Vagina (tissue), 2 donors: ENCODE data around the gene PNMT. TPM values are rescaled to one million over a fixed set of nuclear protein-coding genes. Genes with fewer than 3 reads are reported as not detected.

Experiments used
- DNase-seq, 2 donors: peaks; one replicate each; pipeline ENCODE4 v3.0.0-alpha.2; 2017; ENCODE audit errors: extremely low spot score in 2 of 2
- H3K27ac ChIP-seq: fragments of 200-600 bp; sonication (generic); one replicate; pipeline ENCODE4 v1.5.1; 2019
- H3K27me3 ChIP-seq: fragments of 200-600 bp; sonication (generic); one replicate; pipeline ENCODE4 v1.5.1; 2019
- H3K36me3 ChIP-seq, 2 donors: fragments of 200-600 bp; sonication (generic); one replicate each; pipeline ENCODE4 v1.5.1; 2017 to 2019
- H3K4me1 ChIP-seq: fragments of 200-600 bp; sonication (generic); one replicate; pipeline ENCODE4 v1.5.1; 2019
- H3K4me3 ChIP-seq, 2 donors: fragments of 200-600 bp; sonication (generic); 1 replicate in 1 of 2; 2 replicates in 1 of 2; pipeline ENCODE4 v1.5.1; 2016 to 2019
- H3K9me3 ChIP-seq: fragments of 200-600 bp; sonication (generic); one replicate; pipeline ENCODE4 v1.5.1; 2019
- CTCF ChIP-seq, 3 experiments: fragments of 450-650 bp in 2 of 3; fragments of 200-600 bp in 1 of 3; sonication (generic) in 1 of 3; IDR thresholded peaks; one replicate each; pipeline ENCODE4 v1.5.1; 2017 to 2019; ENCODE audit warnings: antibody characterized with exemption in 3 of 3, mild to moderate bottlenecking in 2 of 3, moderate library complexity in 2 of 3
- POLR2A ChIP-seq, 2 donors: fragments of 450-650 bp; IDR thresholded peaks; one replicate each; pipeline ENCODE4 v1.6.1; 2017; ENCODE audit warnings: antibody characterized with exemption in 2 of 2, mild to moderate bottlenecking in 2 of 2, moderate library complexity in 2 of 2
- POLR2AphosphoS5 ChIP-seq, 2 donors: sonication (generic); formaldehyde crosslinking; IDR thresholded peaks; one replicate each; pipeline ENCODE4 v1.9.0; 2017; ENCODE audit warnings: antibody characterized with exemption in 2 of 2, mild to moderate bottlenecking in 2 of 2, low read depth in 1 of 2; ENCODE audit not compliant: insufficient read depth in 1 of 2
- intact Hi-C: fragments of 100-400 bp; cut with DNase I; formaldehyde crosslinking; loops from one replicate; pipeline ENCODE4 v1.15.1; 2023
- total RNA-seq: library from RNA; depleted of rRNA; stranded (reverse); fragments of >200 nt; gene quantifications from one replicate; pipeline ENCODE4 v1.2.3, GENCODE V29; 2016

PNMT gene
- total RNA-seq, 1 donor from 2014 or later = 5.6 TPM

DNA sequence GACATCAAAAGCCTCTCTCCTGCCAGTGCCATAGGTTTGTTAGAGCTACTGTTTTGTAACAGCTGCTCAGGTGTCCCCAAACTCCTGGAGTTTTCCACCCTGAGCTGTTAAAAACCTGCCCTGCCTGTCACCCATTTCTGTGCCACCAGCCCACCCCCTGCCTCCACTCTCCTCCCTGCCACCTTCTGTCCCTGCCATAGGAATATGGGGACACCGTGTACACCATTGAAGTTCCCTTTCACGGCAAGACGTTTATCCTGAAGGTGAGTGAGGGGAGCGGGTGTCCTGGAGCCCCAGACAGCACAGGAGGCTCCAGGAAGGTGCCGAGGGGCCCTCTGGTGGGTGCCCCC is 8.3 kb upstream of the PNMT start:
- peaks cover 0 to 42% of the 10 kb centered on the region in 2 donors for H3K36me3 ChIP-seq
- H3K9me3 ChIP-seq = no peaks in the 10 kb centered on the region
- intact Hi-C loops = no loop called here
- H3K27me3 ChIP-seq = no peaks in the 10 kb centered on the region
- no peak for DNase-seq
- TF ChIP-seq POLR2A (IDR thresholded peaks at IDR 0.05) (no peak), CTCF (IDR thresholded peaks at IDR 0.05) (no peak), POLR2AphosphoS5 (IDR thresholded peaks at IDR 0.05; ENCODE audit: insufficient read depth in 1 of 2, low read depth in 1 of 2) (no peak)
- no peak overlapping the region for H3K4me3 ChIP-seq
- peak overlapping the region; percentile 40 for H3K27ac ChIP-seq
- H3K4me1 ChIP-seq = peaks cover 45% of the 10 kb centered on the region

DNA sequence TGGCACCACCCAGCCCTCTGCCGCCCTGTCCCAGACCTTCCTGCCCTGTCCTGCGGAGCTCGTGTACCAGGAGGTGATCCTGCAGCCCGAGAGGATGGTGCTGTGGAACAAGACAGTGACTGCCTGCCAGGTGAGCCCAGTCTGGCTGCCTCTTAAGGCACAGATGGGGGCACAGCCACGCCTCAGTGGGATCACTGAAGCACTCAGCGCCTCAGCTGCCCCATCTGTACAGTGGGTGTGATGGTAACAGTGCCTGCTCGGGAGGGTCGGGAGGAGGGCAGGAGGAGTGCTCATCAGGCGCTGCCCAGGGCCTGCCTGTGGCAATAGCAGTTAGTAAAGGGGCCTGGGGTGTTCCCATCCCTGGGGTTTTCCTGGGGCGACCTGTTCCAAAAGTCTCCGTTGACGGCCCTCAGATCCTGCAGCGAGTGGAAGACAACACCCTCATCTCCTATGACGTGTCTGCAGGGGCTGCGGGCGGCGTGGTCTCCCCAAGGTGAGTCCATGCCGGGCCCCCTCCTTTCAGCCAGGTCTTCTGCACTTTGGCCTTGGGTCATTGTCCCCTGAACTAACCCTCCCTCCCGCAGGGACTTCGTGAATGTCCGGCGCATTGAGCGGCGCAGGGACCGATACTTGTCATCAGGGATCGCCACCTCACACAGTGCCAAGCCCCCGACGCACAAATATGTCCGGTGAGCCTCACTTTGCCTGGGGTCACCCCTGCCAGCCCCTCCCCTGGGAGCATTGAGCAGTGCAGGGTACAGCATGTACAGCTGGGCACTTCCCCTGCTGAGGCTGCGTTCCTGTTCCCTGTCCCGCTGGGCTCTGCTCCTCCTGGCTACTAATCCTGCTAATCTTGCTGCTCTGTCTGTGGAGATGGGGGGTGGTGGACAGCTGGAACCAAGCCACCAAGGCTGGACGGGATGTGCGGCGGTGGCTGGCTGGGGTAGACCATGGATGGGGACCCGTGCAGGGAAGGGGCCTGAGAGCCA is 7.6 kb upstream of the PNMT start:
- no peaks in the 10 kb centered on the region for H3K27me3 ChIP-seq
- H3K4me1 ChIP-seq = peaks cover 48% of the 10 kb centered on the region
- intact Hi-C loops = no loop called here
- no peak overlapping the region for H3K4me3 ChIP-seq
- TF ChIP-seq POLR2AphosphoS5 (IDR thresholded peaks at IDR 0.05; ENCODE audit: insufficient read depth in 1 of 2, low read depth in 1 of 2) = no peak
- TF ChIP-seq POLR2A (IDR thresholded peaks at IDR 0.05) = no peak
- no peak for TF ChIP-seq CTCF (IDR thresholded peaks at IDR 0.05)
- H3K9me3 ChIP-seq = no peaks in the 10 kb centered on the region
- DNase-seq = no peak
- H3K36me3 ChIP-seq = peaks cover 0 to 42% of the 10 kb centered on the region in 2 donors
- H3K27ac ChIP-seq = peak overlapping the region; percentile 40

- Histone ChIP-seq H3K36me3 (peaks cover 0 to 32% of the 10 kb centered on the region in 2 donors), H3K27ac (peak overlapping the region; percentile 32)
- intact Hi-C loops = no loop called here
Observed at GRCh38 chr17:39661744-39662541, 6.3 kb upstream of the PNMT start.

DNA sequence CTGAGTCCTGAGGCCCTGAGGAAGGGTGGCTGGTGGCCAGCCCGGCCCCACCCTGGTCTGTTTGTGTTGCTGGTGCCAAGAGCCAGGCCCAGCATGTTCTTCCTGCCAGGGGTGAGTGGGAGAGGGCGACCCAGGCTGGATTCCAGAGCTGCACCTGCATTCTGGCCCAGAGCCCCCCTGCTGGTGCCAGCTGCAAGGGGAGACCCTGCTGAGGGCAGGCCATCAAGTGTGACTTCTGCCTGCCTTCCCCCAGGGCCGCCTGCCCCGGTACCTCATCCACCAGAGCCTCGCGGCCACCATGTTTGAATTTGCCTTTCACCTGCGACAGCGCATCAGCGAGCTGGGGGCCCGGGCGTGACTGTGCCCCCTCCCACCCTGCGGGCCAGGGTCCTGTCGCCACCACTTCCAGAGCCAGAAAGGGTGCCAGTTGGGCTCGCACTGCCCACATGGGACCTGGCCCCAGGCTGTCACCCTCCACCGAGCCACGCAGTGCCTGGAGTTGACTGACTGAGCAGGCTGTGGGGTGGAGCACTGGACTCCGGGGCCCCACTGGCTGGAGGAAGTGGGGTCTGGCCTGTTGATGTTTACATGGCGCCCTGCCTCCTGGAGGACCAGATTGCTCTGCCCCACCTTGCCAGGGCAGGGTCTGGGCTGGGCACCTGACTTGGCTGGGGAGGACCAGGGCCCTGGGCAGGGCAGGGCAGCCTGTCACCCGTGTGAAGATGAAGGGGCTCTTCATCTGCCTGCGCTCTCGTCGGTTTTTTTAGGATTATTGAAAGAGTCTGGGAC is 5.5 kb upstream of the PNMT start:
- Histone ChIP-seq H3K4me3 (no peak overlapping the region), H3K4me1 (peaks cover 65% of the 10 kb centered on the region), H3K27me3 (no peaks in the 10 kb centered on the region), H3K9me3 (no peaks in the 10 kb centered on the region), H3K27ac (peak overlapping the region; percentile 6), H3K36me3 (peaks cover 0 to 31% of the 10 kb centered on the region in 2 donors)
- intact Hi-C loops = no loop called here
- no peak for TF ChIP-seq POLR2A (IDR thresholded peaks at IDR 0.05)
- no peak for TF ChIP-seq CTCF (IDR thresholded peaks at IDR 0.05)
- TF ChIP-seq POLR2AphosphoS5 (IDR thresholded peaks at IDR 0.05; ENCODE audit: insufficient read depth in 1 of 2, low read depth in 1 of 2) = no peak
- DNase-seq = no peak

More at GRCh38 chr17:39661744-39662541, 6.3 kb upstream of the PNMT start:
- Histone ChIP-seq H3K4me3 (no peak overlapping the region), H3K27me3 (no peaks in the 10 kb centered on the region), H3K4me1 (peaks cover 57% of the 10 kb centered on the region), H3K9me3 (no peaks in the 10 kb centered on the region)
- no peak for TF ChIP-seq POLR2AphosphoS5 (IDR thresholded peaks at IDR 0.05; ENCODE audit: insufficient read depth in 1 of 2, low read depth in 1 of 2)
- no peak for TF ChIP-seq CTCF (IDR thresholded peaks at IDR 0.05)
- no peak for TF ChIP-seq POLR2A (IDR thresholded peaks at IDR 0.05)
- no peak for DNase-seq
